HepG2 (cell line): Measurements from ENCODE around the gene GART. TPM values are rescaled to one million over a fixed set of nuclear protein-coding genes. Genes with fewer than 3 reads are reported as not detected.

Experiments used
- CEBPZ ChIP-seq: IDR thresholded peaks from 2 replicates; pipeline ENCODE4 v1.6.1; 2012; ENCODE audit warnings: low read length, improper control_type of control experiment
- CENPT ChIP-seq: sonication (generic); formaldehyde crosslinking; IDR thresholded peaks from 2 replicates; pipeline ENCODE4 v1.8.0; 2022; ENCODE audit warnings: low read depth, mild to moderate bottlenecking, moderate library complexity, missing genetic modification reagents
- GABPA ChIP-seq, 2 experiments: IDR thresholded peaks; 2 replicates each; pipeline ENCODE4 v1.6.1; 2011 to 2016; ENCODE audit warnings: low read depth in 2 of 2, low read length in 1 of 2, missing biosample characterization in 1 of 2, missing genetic modification characterization in 1 of 2
- GATAD1 ChIP-seq: IDR thresholded peaks from 2 replicates; pipeline ENCODE4 v1.6.1; 2016; ENCODE audit warnings: missing genetic modification reagents, missing compliant biosample characterization
- NFIC ChIP-seq: IDR thresholded peaks from 2 replicates; pipeline ENCODE4 v1.6.1; 2012; ENCODE audit warnings: mild to moderate bottlenecking, low read length, inconsistent platforms
- SMAD1 ChIP-seq: sonication (generic); formaldehyde crosslinking; IDR thresholded peaks from 2 replicates; pipeline ENCODE4 v1.4.0; 2020; ENCODE audit warnings: missing genetic modification reagents, low read depth, mild to moderate bottlenecking, borderline replicate concordance
- ZNF564 ChIP-seq: sonication (generic); formaldehyde crosslinking; IDR thresholded peaks from 2 replicates; pipeline ENCODE4 v1.8.1; 2023; ENCODE audit warnings: mild to moderate bottlenecking, missing genetic modification reagents
- ZUFSP ChIP-seq: sonication (generic); formaldehyde crosslinking; IDR thresholded peaks from 2 replicates; pipeline ENCODE4 v1.9.0; 2021; ENCODE audit warnings: missing genetic modification reagents, mild to moderate bottlenecking, borderline replicate concordance
- polyA plus RNA-seq, 8 experiments: library from polyadenylated mRNA; depleted of rRNA in 3 of 8; stranded (reverse) in 7 of 8; unstranded in 1 of 8; fragments of >200 nt; fragmentation: Illumina TruSeq in 4 of 8; extraction: Trizol in 4 of 8; gene quantifications; 2 replicates each; pipeline versions ENCODE4 v1.2.1 to v1.2.3, GENCODE V29; 2011 to 2016; ENCODE audit warnings: low read depth in 4 of 8, missing spikeins in 1 of 8, mixed read lengths in 1 of 8; ENCODE audit not compliant: insufficient read depth in 1 of 8
- total RNA-seq, 5 experiments: library from RNA; depleted of rRNA; stranded (reverse); fragments of >200 nt; fragmentation: Illumina TruSeq; extraction: Trizol; gene quantifications; 2 replicates each; pipeline ENCODE4 v1.2.3, GENCODE V29; 2016; ENCODE audit warnings: low read depth in 1 of 5
- TF ChIP-seq, protein P1 (sequence below): sonication (generic); formaldehyde crosslinking; IDR thresholded peaks from 2 replicates; pipeline ENCODE4 v1.5.1; 2020; ENCODE audit warnings: mild to moderate bottlenecking, missing genetic modification reagents, borderline replicate concordance
- TF ChIP-seq, protein P2 (sequence below): sonication (generic); formaldehyde crosslinking; IDR thresholded peaks from 2 replicates; pipeline ENCODE4 v1.5.1; 2020; ENCODE audit warnings: missing genetic modification reagents, mild to moderate bottlenecking, borderline replicate concordance

GART gene
- total and polyA plus RNA-seq, 2 of the 13 experiments (the other 11 are each of a cell fraction or from before 2014, with no cell fraction given) = 17.9 to 109 TPM

GRCh38 chr21:33479679-33480480 lies 62.0 kb downstream of the GART start, which contains the start of gene TMEM50B (continued):
- TF ChIP-seq, protein P1, sequence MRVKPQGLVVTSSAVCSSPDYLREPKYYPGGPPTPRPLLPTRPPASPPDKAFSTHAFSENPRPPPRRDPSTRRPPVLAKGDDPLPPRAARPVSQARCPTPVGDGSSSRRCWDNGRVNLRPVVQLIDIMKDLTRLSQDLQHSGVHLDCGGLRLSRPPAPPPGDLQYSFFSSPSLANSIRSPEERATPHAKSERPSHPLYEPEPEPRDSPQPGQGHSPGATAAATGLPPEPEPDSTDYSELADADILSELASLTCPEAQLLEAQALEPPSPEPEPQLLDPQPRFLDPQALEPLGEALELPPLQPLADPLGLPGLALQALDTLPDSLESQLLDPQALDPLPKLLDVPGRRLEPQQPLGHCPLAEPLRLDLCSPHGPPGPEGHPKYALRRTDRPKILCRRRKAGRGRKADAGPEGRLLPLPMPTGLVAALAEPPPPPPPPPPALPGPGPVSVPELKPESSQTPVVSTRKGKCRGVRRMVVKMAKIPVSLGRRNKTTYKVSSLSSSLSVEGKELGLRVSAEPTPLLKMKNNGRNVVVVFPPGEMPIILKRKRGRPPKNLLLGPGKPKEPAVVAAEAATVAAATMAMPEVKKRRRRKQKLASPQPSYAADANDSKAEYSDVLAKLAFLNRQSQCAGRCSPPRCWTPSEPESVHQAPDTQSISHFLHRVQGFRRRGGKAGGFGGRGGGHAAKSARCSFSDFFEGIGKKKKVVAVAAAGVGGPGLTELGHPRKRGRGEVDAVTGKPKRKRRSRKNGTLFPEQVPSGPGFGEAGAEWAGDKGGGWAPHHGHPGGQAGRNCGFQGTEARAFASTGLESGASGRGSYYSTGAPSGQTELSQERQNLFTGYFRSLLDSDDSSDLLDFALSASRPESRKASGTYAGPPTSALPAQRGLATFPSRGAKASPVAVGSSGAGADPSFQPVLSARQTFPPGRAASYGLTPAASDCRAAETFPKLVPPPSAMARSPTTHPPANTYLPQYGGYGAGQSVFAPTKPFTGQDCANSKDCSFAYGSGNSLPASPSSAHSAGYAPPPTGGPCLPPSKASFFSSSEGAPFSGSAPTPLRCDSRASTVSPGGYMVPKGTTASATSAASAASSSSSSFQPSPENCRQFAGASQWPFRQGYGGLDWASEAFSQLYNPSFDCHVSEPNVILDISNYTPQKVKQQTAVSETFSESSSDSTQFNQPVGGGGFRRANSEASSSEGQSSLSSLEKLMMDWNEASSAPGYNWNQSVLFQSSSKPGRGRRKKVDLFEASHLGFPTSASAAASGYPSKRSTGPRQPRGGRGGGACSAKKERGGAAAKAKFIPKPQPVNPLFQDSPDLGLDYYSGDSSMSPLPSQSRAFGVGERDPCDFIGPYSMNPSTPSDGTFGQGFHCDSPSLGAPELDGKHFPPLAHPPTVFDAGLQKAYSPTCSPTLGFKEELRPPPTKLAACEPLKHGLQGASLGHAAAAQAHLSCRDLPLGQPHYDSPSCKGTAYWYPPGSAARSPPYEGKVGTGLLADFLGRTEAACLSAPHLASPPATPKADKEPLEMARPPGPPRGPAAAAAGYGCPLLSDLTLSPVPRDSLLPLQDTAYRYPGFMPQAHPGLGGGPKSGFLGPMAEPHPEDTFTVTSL = peak; percentile 44; the same call in 1 of the 2 replicates
- TF ChIP-seq ZNF564 (CRISPR knock-in tag) (peak; percentile 86), GABPA (IDR thresholded peaks at IDR 0.05; ENCODE audit: low read depth, low read length) (no peak), GABPA (CRISPR knock-in tag; IDR thresholded peaks at IDR 0.05; ENCODE audit: low read depth) (peak; percentile 44; the same call in 1 of the 2 replicates), ZUFSP (CRISPR knock-in tag) (no peak), CEBPZ (no peak), SMAD1 (CRISPR knock-in tag) (peak; percentile 33; the same call in 1 of the 2 replicates), GATAD1 (CRISPR knock-in tag) (peak; percentile 77; the same call in 1 of the 2 replicates), CENPT (CRISPR knock-in tag) (no peak), NFIC (no peak)
- TF ChIP-seq, protein P2, sequence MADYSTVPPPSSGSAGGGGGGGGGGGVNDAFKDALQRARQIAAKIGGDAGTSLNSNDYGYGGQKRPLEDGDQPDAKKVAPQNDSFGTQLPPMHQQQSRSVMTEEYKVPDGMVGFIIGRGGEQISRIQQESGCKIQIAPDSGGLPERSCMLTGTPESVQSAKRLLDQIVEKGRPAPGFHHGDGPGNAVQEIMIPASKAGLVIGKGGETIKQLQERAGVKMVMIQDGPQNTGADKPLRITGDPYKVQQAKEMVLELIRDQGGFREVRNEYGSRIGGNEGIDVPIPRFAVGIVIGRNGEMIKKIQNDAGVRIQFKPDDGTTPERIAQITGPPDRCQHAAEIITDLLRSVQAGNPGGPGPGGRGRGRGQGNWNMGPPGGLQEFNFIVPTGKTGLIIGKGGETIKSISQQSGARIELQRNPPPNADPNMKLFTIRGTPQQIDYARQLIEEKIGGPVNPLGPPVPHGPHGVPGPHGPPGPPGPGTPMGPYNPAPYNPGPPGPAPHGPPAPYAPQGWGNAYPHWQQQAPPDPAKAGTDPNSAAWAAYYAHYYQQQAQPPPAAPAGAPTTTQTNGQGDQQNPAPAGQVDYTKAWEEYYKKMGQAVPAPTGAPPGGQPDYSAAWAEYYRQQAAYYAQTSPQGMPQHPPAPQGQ = no peak
